Glutamatergic neuron (in vitro differentiated cells): ENCODE measurements around the gene SFXN2. TPM values are rescaled to one million over a fixed set of nuclear protein-coding genes. Genes with fewer than 3 reads are reported as not detected.
"Not testable (repeated sequence)": the region's sequence is repeated elsewhere in the genome, so short reads cannot be mapped to it uniquely, and the experiment has no call there.

ENCODE experiments used
- DNase-seq: peaks from one replicate; pipeline ENCODE4 v3.0.0; 2022
- H3K27ac Mint-ChIP-seq: one replicate; pipeline ENCODE4 v1.8.0; 2020; ENCODE audit warnings: mild to moderate bottlenecking, mixed read lengths, inconsistent platforms; ENCODE audit not compliant: unreplicated experiment
- H3K27me3 Mint-ChIP-seq: one replicate; pipeline ENCODE4 v1.8.0; 2020; ENCODE audit warnings: mild to moderate bottlenecking, moderate library complexity, mixed read lengths, inconsistent platforms; ENCODE audit not compliant: unreplicated experiment
- H3K36me3 Mint-ChIP-seq: one replicate; pipeline ENCODE4 v1.8.0; 2020; ENCODE audit warnings: mild to moderate bottlenecking, mixed read lengths, inconsistent platforms; ENCODE audit not compliant: unreplicated experiment
- H3K4me1 Mint-ChIP-seq: one replicate; pipeline ENCODE4 v1.8.0; 2020; ENCODE audit warnings: mild to moderate bottlenecking, low read depth, mixed read lengths, inconsistent platforms; ENCODE audit not compliant: unreplicated experiment
- H3K4me3 Mint-ChIP-seq: one replicate; pipeline ENCODE4 v1.8.0; 2020; ENCODE audit warnings: mild to moderate bottlenecking, mixed read lengths, inconsistent platforms; ENCODE audit not compliant: unreplicated experiment
- H3K9me3 Mint-ChIP-seq: one replicate; pipeline ENCODE4 v1.8.0; 2020; ENCODE audit warnings: mild to moderate bottlenecking, moderate library complexity, mixed read lengths, inconsistent platforms; ENCODE audit not compliant: unreplicated experiment
- CTCF ChIP-seq: fragments of 200-600 bp; sonication (generic); IDR thresholded peaks from one replicate; pipeline ENCODE4 v1.5.0; 2021; ENCODE audit not compliant: partially characterized antibody, unreplicated experiment
- total RNA-seq: library from RNA; stranded (reverse); fragmentation: NEBNext Ultra II Directional; extraction: Animal tissue kit (Norgen Biotek cat#: 25700); gene quantifications from one replicate; pipeline ENCODE4 v1.2.1, GENCODE V29; 2021; ENCODE audit not compliant: unreplicated experiment

The SFXN2 gene
- total RNA-seq, 1 donor from 2014 or later: 5.4 TPM

DNA sequence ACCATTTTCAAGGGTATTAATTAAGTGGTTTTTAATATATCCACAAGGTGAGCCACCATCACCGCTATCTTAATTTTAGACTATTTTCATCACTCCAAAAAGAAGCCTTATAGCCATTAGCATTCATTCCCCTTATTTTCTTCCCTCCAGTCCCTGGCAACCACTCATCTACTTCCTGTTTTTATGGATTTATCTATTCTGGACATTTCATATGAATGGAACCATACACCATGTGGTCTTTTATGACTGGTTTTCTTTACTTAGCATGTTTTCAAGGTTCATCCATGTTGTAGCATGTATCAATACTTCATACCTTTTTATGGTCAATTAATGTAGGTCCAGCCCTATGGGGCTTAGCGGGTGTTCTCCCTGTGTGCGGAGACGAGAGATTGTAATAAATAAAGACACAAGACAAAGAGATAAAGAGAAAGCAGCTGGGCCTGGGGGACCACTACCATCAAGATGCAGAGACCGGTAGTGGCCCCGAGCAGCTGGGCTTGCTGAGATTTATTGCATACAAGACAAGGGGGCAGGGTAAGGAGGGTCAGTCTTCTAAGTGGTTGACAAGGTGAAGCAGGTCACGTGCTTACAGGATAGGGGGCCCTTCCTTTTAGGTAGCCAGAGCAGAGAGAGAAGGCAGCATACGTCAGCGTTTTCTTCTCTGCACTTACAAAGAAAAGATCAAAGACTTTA, 44.0 kb downstream of the SFXN2 start:
- Mint-ChIP-seq H3K4me1 (no peaks in the 10 kb centered on the region), H3K4me3 (no peak overlapping the region), H3K9me3 (no peaks in the 10 kb centered on the region), H3K27ac (no peak overlapping the region), H3K27me3 (peaks cover 1% of the 10 kb centered on the region), H3K36me3 (no peaks in the 10 kb centered on the region)
- TF ChIP-seq CTCF: no peak
- no peak for DNase-seq

GRCh38 chr10:102758933-102759262, 44.5 kb downstream of the SFXN2 start:
- not testable (repeated sequence) for H3K27me3 Mint-ChIP-seq, H3K27ac Mint-ChIP-seq, H3K36me3 Mint-ChIP-seq, DNase-seq, H3K4me1 Mint-ChIP-seq, H3K9me3 Mint-ChIP-seq, H3K4me3 Mint-ChIP-seq

DNA sequence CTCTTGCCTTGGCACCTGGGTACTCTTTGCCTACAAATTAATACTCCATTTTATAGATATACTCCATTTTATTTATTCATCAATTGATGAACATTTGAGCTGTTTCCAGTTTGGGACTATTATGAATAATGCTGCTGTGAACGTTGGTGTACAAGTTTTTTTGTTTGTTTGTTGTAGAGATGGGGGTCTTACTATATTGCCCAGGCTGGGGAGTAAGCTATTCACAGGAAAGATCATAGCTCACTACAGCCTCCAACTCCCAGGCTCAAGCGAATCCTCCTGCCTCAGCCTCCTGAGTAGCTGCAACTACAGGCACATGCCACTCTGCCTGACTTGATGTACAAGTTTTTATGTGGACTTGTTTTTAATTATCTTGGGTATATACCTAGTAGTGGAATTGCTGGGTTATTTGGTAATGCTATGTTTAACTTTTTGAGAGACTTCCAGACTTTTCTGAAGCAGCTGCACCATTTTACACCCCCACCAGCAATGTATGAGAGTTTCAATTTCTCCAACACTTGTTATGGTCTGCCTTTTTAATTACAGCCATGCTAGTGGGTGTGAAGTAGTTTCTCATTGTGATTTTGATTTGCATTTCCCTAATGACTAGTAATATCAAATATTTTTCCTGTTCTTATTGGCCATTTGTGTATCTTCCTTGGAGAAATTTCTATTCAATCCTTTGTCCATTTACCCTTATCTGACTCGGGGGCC, 45.2 kb downstream of the SFXN2 start:
- Mint-ChIP-seq H3K27me3 (no peaks in the 10 kb centered on the region), H3K36me3 (no peaks in the 10 kb centered on the region), H3K9me3 (no peaks in the 10 kb centered on the region), H3K4me1 (no peaks in the 10 kb centered on the region), H3K4me3 (no peak overlapping the region), H3K27ac (no peak overlapping the region)
- DNase-seq: no peak
- no peak for TF ChIP-seq CTCF

GRCh38 chr10:102761981-102762380, 47.5 kb downstream of the SFXN2 start:
- Mint-ChIP-seq H3K9me3 (peaks cover 1% of the 10 kb centered on the region), H3K4me3 (no peak overlapping the region), H3K4me1 (no peaks in the 10 kb centered on the region), H3K27ac (no peak overlapping the region), H3K27me3 (no peaks in the 10 kb centered on the region), H3K36me3 (no peaks in the 10 kb centered on the region)
- TF ChIP-seq CTCF: no peak
- no peak for DNase-seq

- Mint-ChIP-seq H3K4me1 (no peaks in the 10 kb centered on the region), H3K36me3 (no peaks in the 10 kb centered on the region), H3K27me3 (no peaks in the 10 kb centered on the region), H3K9me3 (peaks cover 1% of the 10 kb centered on the region), H3K4me3 (no peak overlapping the region), H3K27ac (no peak overlapping the region)
- no peak for DNase-seq
- no peak for TF ChIP-seq CTCF
Observed at GRCh38 chr10:102762401-102763015, 48.1 kb downstream of the SFXN2 start.
